HepG2 (cell line): ENCODE data around the gene CDKL5. TPM values are rescaled to one million over a fixed set of nuclear protein-coding genes. Genes with fewer than 3 reads are reported as not detected.

Source experiments
- ATAC-seq: fragments of 200-7000 bp; cut with Tn5 transposase; 3 replicates; pipeline ENCODE4 v1.9.1; 2020; ENCODE audit warnings: mild to moderate bottlenecking, moderate library complexity
- BruUV-seq: library from RNA; stranded (reverse); fragments of 400-500 nt; replicated peaks from 2 replicates; lab custom pipeline; 2021; lab: Mats Ljungman, UMichigan
- CTCF ChIA-PET: fragments of 300-600 bp; formaldehyde crosslinking; extraction: SDS; loops from one replicate; lab custom pipeline; 2021; ENCODE audit warnings: low total read pairs, inconsistent platforms, low intra/inter-chr PET ratio; lab: Yijun Ruan, JAX
- POLR2A ChIA-PET: fragments of 350-600 bp; sonication (Branson Sonifier 250); formaldehyde crosslinking; loops from one replicate; lab custom pipeline; 2020; ENCODE audit warnings: antibody characterized with exemption, inconsistent platforms; lab: Yijun Ruan, JAX
- DNase-seq: peaks from one replicate; pipeline ENCODE4 v3.0.0-alpha.2; 2015; ENCODE audit warnings: low spot score
- FAIRE-seq: peaks from 3 replicates; lab custom pipeline; 2011; peaks lifted over from hg19 to GRCh38; lab: Jason Lieb, UNC
- H2AFZ ChIP-seq: one replicate; pipeline ENCODE4 v1.6.1; 2011; ENCODE audit warnings: low read length, inconsistent platforms
- H3K27ac ChIP-seq: fragments of 300-600 bp; 3 replicates; pipeline ENCODE4 v1.8.0; 2011; ENCODE audit warnings: mixed run types, mild to moderate bottlenecking, mixed read lengths, low read length, inconsistent platforms; ENCODE audit not compliant: insufficient read depth; ENCODE audit errors: extremely low read length
- H3K27me3 ChIP-seq, 2 experiments: fragments of 200-600 bp in 1 of 2; 2 replicates in 1 of 2; 3 replicates in 1 of 2; pipeline versions ENCODE4 v1.6.0 to v1.8.0; 2011; ENCODE audit warnings: low read length in 2 of 2, mild to moderate bottlenecking in 2 of 2, moderate library complexity in 2 of 2, inconsistent platforms in 1 of 2; ENCODE audit not compliant: insufficient read depth in 2 of 2, control insufficient read depth in 1 of 2
- H3K36me3 ChIP-seq, 2 experiments: fragments of 200-600 bp in 1 of 2; replicated peaks in 1 of 2; 2 replicates in 1 of 2; 3 replicates in 1 of 2; pipeline versions ENCODE4 v1.5.1 to v1.8.0; 2011; ENCODE audit warnings: low read length in 2 of 2, inconsistent platforms in 1 of 2; ENCODE audit not compliant: insufficient read depth in 2 of 2, control insufficient read depth in 1 of 2
- H3K4me1 ChIP-seq: 2 replicates; pipeline ENCODE4 v1.5.1; 2012; ENCODE audit warnings: low read length, inconsistent platforms; ENCODE audit not compliant: insufficient read depth
- H3K4me2 ChIP-seq: 2 replicates; pipeline ENCODE4 v1.6.0; 2011; ENCODE audit warnings: low read depth, low read length, inconsistent platforms
- H3K4me3 ChIP-seq, 3 experiments: fragments of 200-600 bp in 1 of 3; sonication (generic), shearing (Covaris generic) in 1 of 3; replicated peaks in 1 of 3; 2 replicates each; pipeline ENCODE4 v1.5.1; 2011 to 2016; ENCODE audit warnings: low read length in 3 of 3, inconsistent platforms in 2 of 3, low read depth in 2 of 3, mild to moderate bottlenecking in 2 of 3, control low read depth in 1 of 3, mixed read lengths in 1 of 3; ENCODE audit not compliant: insufficient read depth in 1 of 3
- H3K79me2 ChIP-seq: one replicate; pipeline ENCODE4 v1.6.1; 2011; ENCODE audit warnings: low read length, inconsistent platforms; ENCODE audit not compliant: insufficient read depth
- H3K9ac ChIP-seq: 2 replicates; pipeline ENCODE4 v1.6.0; 2011; ENCODE audit warnings: mild to moderate bottlenecking, low read depth, low read length, inconsistent platforms; ENCODE audit not compliant: insufficient read depth
- H3K9me3 ChIP-seq: 2 replicates; pipeline ENCODE4 v1.5.1; 2012; ENCODE audit warnings: mild to moderate bottlenecking, low read length
- H4K20me1 ChIP-seq: 2 replicates; pipeline ENCODE4 v1.6.0; 2011; ENCODE audit warnings: inconsistent platforms, mild to moderate bottlenecking, low read length, moderate library complexity; ENCODE audit not compliant: insufficient read depth
- BRCA1 ChIP-seq: sonication (generic); formaldehyde crosslinking; IDR thresholded peaks from 2 replicates; pipeline ENCODE4 v1.4.0; 2020; ENCODE audit warnings: missing genetic modification reagents
- FIP1L1 ChIP-seq: fragments of 200-400 bp; formaldehyde crosslinking; IDR thresholded peaks from 2 replicates; pipeline ENCODE4 v1.6.1; 2018; ENCODE audit warnings: low read depth, mild to moderate bottlenecking, low read length, moderate library complexity, borderline replicate concordance; ENCODE audit not compliant: insufficient read depth
- GABPB1 ChIP-seq: IDR thresholded peaks from 2 replicates; pipeline ENCODE4 v1.6.1; 2016; ENCODE audit warnings: mild to moderate bottlenecking, missing genetic modification reagents, moderate library complexity, missing compliant biosample characterization
- GATAD1 ChIP-seq: IDR thresholded peaks from 2 replicates; pipeline ENCODE4 v1.6.1; 2016; ENCODE audit warnings: missing genetic modification reagents, missing compliant biosample characterization
- PLRG1 ChIP-seq: fragments of 450-650 bp; conservative IDR thresholded peaks from 2 replicates; pipeline ENCODE4 v1.6.1; 2016
- RFX1 ChIP-seq: fragments of 450-650 bp; IDR thresholded peaks from 2 replicates; pipeline ENCODE4 v1.6.1; 2017
- SETDB1 ChIP-seq: sonication (generic); formaldehyde crosslinking; IDR thresholded peaks from 2 replicates; pipeline ENCODE4 v1.5.1; 2020; ENCODE audit warnings: missing genetic modification reagents, mild to moderate bottlenecking, borderline replicate concordance
- SNAPC4 ChIP-seq: sonication (generic); formaldehyde crosslinking; IDR thresholded peaks from 2 replicates; pipeline ENCODE4 v1.4.0; 2020; ENCODE audit warnings: mild to moderate bottlenecking, missing genetic modification reagents
- TRIM24 ChIP-seq: sonication (generic); formaldehyde crosslinking; IDR thresholded peaks from 2 replicates; pipeline ENCODE4 v1.8.0; 2022; ENCODE audit warnings: mild to moderate bottlenecking, missing genetic modification reagents
- ZNF451 ChIP-seq: sonication (generic); formaldehyde crosslinking; IDR thresholded peaks from 2 replicates; pipeline ENCODE4 v1.5.0; 2020; ENCODE audit warnings: mild to moderate bottlenecking, missing genetic modification reagents
- ZNF614 ChIP-seq: IDR thresholded peaks from 2 replicates; pipeline ENCODE4 v1.6.1; 2018; ENCODE audit warnings: missing biosample characterization, missing genetic modification reagents, inconsistent platforms, borderline replicate concordance
- ZNF710 ChIP-seq: sonication (generic); formaldehyde crosslinking; IDR thresholded peaks from 2 replicates; pipeline ENCODE4 v1.5.0; 2020; ENCODE audit warnings: mild to moderate bottlenecking, missing genetic modification reagents, borderline replicate concordance
- ZNF790 ChIP-seq: sonication (generic); formaldehyde crosslinking; IDR thresholded peaks from 2 replicates; pipeline ENCODE4 v1.8.0; 2022; ENCODE audit warnings: missing genetic modification reagents, mild to moderate bottlenecking, borderline replicate concordance
- WGBS: methylation state at CpG from one replicate; pipeline ENCODE4 v1.1.6; 2017; ENCODE audit warnings: low lambda C conversion rate; 5-methylcytosine and 5-hydroxymethylcytosine counted together
- in situ Hi-C: cut with HindIII; loops from 2 replicates; pipeline ENCODE4 v1.10.0; 2017; ENCODE audit warnings: low pct_unique_long_range_greater_than_20kb; ENCODE audit not compliant: extremely low pct_ligation_motif_present
- intact Hi-C: fragments of 100-400 bp; cut with micrococcal nuclease; formaldehyde crosslinking; loops from one replicate; pipeline ENCODE4 v1.10.0; 2022; ENCODE audit not compliant: unreplicated experiment
- polyA plus RNA-seq, 8 experiments: library from polyadenylated mRNA; depleted of rRNA in 3 of 8; stranded (reverse) in 7 of 8; unstranded in 1 of 8; fragments of >200 nt; fragmentation: Illumina TruSeq in 4 of 8; extraction: Trizol in 4 of 8; gene quantifications; 2 replicates each; pipeline versions ENCODE4 v1.2.1 to v1.2.3, GENCODE V29; 2011 to 2016; ENCODE audit warnings: low read depth in 4 of 8, missing spikeins in 1 of 8, mixed read lengths in 1 of 8; ENCODE audit not compliant: insufficient read depth in 1 of 8
- total RNA-seq, 5 experiments: library from RNA; depleted of rRNA; stranded (reverse); fragments of >200 nt; fragmentation: Illumina TruSeq; extraction: Trizol; gene quantifications; 2 replicates each; pipeline ENCODE4 v1.2.3, GENCODE V29; 2016; ENCODE audit warnings: low read depth in 1 of 5

Gene CDKL5
- total and polyA plus RNA-seq, 2 of the 13 experiments (the other 11 are each of a cell fraction or from before 2014, with no cell fraction given), result 2.8 to 7.0 TPM

- Histone ChIP-seq H3K4me2 (no peak overlapping the region), H3K27me3 (no peaks in the 10 kb centered on the region), H3K9ac (no peak overlapping the region), H4K20me1 (no peaks in the 10 kb centered on the region), H3K36me3 (no peaks in the 10 kb centered on the region), H3K79me2 (no peaks in the 10 kb centered on the region), H3K9me3 (no peaks in the 10 kb centered on the region)
- POLR2A ChIA-PET, result no interaction called here
- ATAC-seq, result no peak
- 86% methylated on average over 4 of the region's 4 CpGs for WGBS
- TF ChIP-seq RFX1, result no peak
- no peak for TF ChIP-seq ZNF710 (CRISPR knock-in tag)
- TF ChIP-seq ZNF790, result no peak
- TF ChIP-seq SETDB1 (CRISPR knock-in tag), result no peak
- TF ChIP-seq BRCA1 (CRISPR knock-in tag), result no peak
- no peak for TF ChIP-seq FIP1L1
- TF ChIP-seq TRIM24 (CRISPR knock-in tag), result no peak
- TF ChIP-seq, all 625 proteins: peak for 0
- no peak overlapping the region for H3K27ac ChIP-seq
- in situ Hi-C loops, result no loop called here
- no peak for DNase-seq
- FAIRE-seq, result no peak
- CTCF ChIA-PET, result no interaction called here
- intact Hi-C loops, result no loop called here
- H2AFZ ChIP-seq, result no peak overlapping the region
- no peaks in the 10 kb centered on the region for H3K4me1 ChIP-seq
- H3K4me3 ChIP-seq, result no peak overlapping the region
- BruUV-seq, result no TSS peak
Measured at GRCh38 chrX:18577400-18577799, 152.0 kb downstream of the CDKL5 start.

DNA sequence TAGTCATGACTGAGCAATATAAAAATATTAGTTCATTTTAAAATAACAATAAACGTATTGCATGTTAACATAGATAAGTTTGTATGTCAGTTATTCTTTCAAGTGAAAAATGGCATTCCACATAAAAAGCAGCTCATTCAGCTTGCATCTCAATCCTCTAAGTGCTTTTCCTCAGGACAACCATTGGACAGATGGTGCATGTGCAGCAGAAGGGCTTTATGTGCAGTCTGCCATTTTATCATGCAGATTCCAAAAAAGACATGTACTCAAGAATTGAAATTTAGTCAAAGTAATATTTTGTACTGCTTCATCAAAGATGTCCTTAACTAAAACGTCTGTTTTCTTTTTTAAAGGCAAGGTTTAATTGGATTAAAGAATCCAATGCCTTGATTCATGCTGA lies 153.1 kb downstream of the CDKL5 start:
- Histone ChIP-seq H3K79me2 (no peaks in the 10 kb centered on the region), H2AFZ (no peak overlapping the region), H3K9me3 (no peaks in the 10 kb centered on the region), H3K27me3 (no peaks in the 10 kb centered on the region), H3K4me3 (no peak overlapping the region), H3K27ac (no peak overlapping the region), H3K36me3 (no peaks in the 10 kb centered on the region), H4K20me1 (no peaks in the 10 kb centered on the region), H3K9ac (no peak overlapping the region), H3K4me2 (no peak overlapping the region), H3K4me1 (no peaks in the 10 kb centered on the region)
- DNase-seq (no peak), FAIRE-seq (no peak), ATAC-seq (no peak)
- intact Hi-C loops, result no loop called here
- BruUV-seq, result no TSS peak
- WGBS, result 97% methylated on average over 2 of the region's 2 CpGs
- in situ Hi-C loops, result no loop called here
- ChIA-PET CTCF (no interaction called here), POLR2A (no interaction called here)
- no peak for TF ChIP-seq GATAD1
- TF ChIP-seq SNAPC4 (CRISPR knock-in tag), result no peak
- TF ChIP-seq PLRG1, result no peak
- TF ChIP-seq GABPB1 (CRISPR knock-in tag), result no peak
- TF ChIP-seq ZNF451 (CRISPR knock-in tag), result no peak
- no peak for TF ChIP-seq ZNF614
